Esophagus squamous epithelium (tissue), 5 donors: ENCODE measurements around the gene CCDC97. TPM values are rescaled to one million over a fixed set of nuclear protein-coding genes. Genes with fewer than 3 reads are reported as not detected.

Source experiments
- DNase-seq: peaks from one replicate; lab custom pipeline; 2025; lab: John Stamatoyannopoulos, UW
- H3K27ac ChIP-seq, 4 donors: fragments of 200-600 bp; sonication (generic); one replicate each; pipeline ENCODE4 v1.5.1; 2016 to 2019; ENCODE audit warnings: mild to moderate bottlenecking in 1 of 4
- H3K27me3 ChIP-seq, 4 donors: fragments of 200-600 bp; sonication (generic); 1 replicate in 3 of 4; 2 replicates in 1 of 4; pipeline versions ENCODE4 v1.5.1 to v1.6.0; 2017 to 2021; ENCODE audit warnings: antibody characterized with exemption in 1 of 4
- H3K36me3 ChIP-seq, 3 donors: fragments of 200-600 bp; sonication (generic); one replicate each; pipeline ENCODE4 v1.5.1; 2016 to 2019
- H3K4me1 ChIP-seq, 3 donors: fragments of 200-600 bp; sonication (generic); one replicate each; pipeline ENCODE4 v1.5.1; 2017 to 2019
- H3K4me3 ChIP-seq, 4 donors: fragments of 200-600 bp; sonication (generic); 1 replicate in 3 of 4; 2 replicates in 1 of 4; pipeline ENCODE4 v1.5.1; 2016 to 2019; ENCODE audit warnings: mild to moderate bottlenecking in 2 of 4, moderate library complexity in 1 of 4
- H3K9me3 ChIP-seq, 3 donors: fragments of 200-600 bp; sonication (generic); one replicate each; pipeline ENCODE4 v1.5.1; 2016 to 2019
- CTCF ChIP-seq, 6 experiments: fragments of 450-650 bp in 4 of 6; fragments of 200-600 bp in 2 of 6; sonication (generic) in 2 of 6; IDR thresholded peaks; one replicate each; pipeline ENCODE4 v1.5.1; 2016 to 2019; ENCODE audit warnings: antibody characterized with exemption in 6 of 6, mild to moderate bottlenecking in 4 of 6, moderate library complexity in 4 of 6
- POLR2A ChIP-seq, 4 donors: fragments of 450-650 bp; IDR thresholded peaks; one replicate each; pipeline ENCODE4 v1.6.1; 2017; ENCODE audit warnings: antibody characterized with exemption in 4 of 4, mild to moderate bottlenecking in 4 of 4, moderate library complexity in 3 of 4
- WGBS, 2 donors: methylation state at CpG; one replicate each; pipeline ENCODE4 v1.1.5; 2018; 5-methylcytosine and 5-hydroxymethylcytosine counted together
- intact Hi-C: fragments of 100-400 bp; cut with DNase I; formaldehyde crosslinking; loops from one replicate; pipeline ENCODE4 v1.15.0; 2022
- total RNA-seq, 4 donors: library from RNA; depleted of rRNA; stranded (reverse); fragments of >200 nt; gene quantifications; one replicate each; pipeline ENCODE4 v1.1.0, GENCODE V29; 2016
- donor health status: DM: yes; HTN: yes; CAD: no.

The CCDC97 gene
- total RNA-seq, 4 donors from 2014 or later: 9.4 to 19.5 (median 14.7) TPM

GRCh38 chr19:41363753-41364523 lies 54.0 kb downstream of the CCDC97 start, which contains the start of gene B9D2:
B9D2 (minus strand) TSS chr19:41364149; CDS start chr19:41363519, 630 bp downstream.
- Histone ChIP-seq H3K27me3 (no peaks in the 10 kb centered on the region), H3K27ac (peak within 1 kb of the TSS; percentile 87 to 98 (median 95)), H3K4me1 (peaks cover 3 to 45% (median 22%) of the 10 kb centered on the region in 3 donors), H3K9me3 (no peaks in the 10 kb centered on the region), H3K4me3 (peak within 1 kb of the TSS; percentile 53 to 84 (median 68)), H3K36me3 (no peaks in the 10 kb centered on the region)
- peak; percentile 93 for DNase-seq
- peak in 3 of 6 experiments; percentile 5 to 11 (median 5) for TF ChIP-seq CTCF (IDR thresholded peaks at IDR 0.05)
- peak in 3 of 4 donors; percentile 21 to 64 (median 43) for TF ChIP-seq POLR2A (IDR thresholded peaks at IDR 0.05)
- intact Hi-C loops: no loop called here
- 0 to 1% methylated on average over 37 to 42 of the region's 56 CpGs for WGBS, 2 donors

GRCh38 chr19:41364524-41365391 lies 54.8 kb downstream of the CCDC97 start:
- H3K4me3 ChIP-seq: peak overlapping the region; percentile 53 to 84 (median 68)
- peak overlapping the region; percentile 87 to 98 (median 95) for H3K27ac ChIP-seq
- H3K27me3 ChIP-seq: no peaks in the 10 kb centered on the region
- intact Hi-C loops: no loop called here
- WGBS, 2 donors: 71 to 76% methylated on average over 14 of the region's 14 CpGs
- DNase-seq: no peak
- peaks cover 3 to 45% (median 22%) of the 10 kb centered on the region in 3 donors for H3K4me1 ChIP-seq
- H3K9me3 ChIP-seq: no peaks in the 10 kb centered on the region
- TF ChIP-seq POLR2A (IDR thresholded peaks at IDR 0.05) (no peak), CTCF (IDR thresholded peaks at IDR 0.05) (no peak)
- H3K36me3 ChIP-seq: no peaks in the 10 kb centered on the region

GRCh38 chr19:41366089-41366488 lies 56.1 kb downstream of the CCDC97 start:
- Histone ChIP-seq H3K27me3 (no peaks in the 10 kb centered on the region), H3K9me3 (no peaks in the 10 kb centered on the region), H3K36me3 (no peaks in the 10 kb centered on the region), H3K4me3 (no peak overlapping the region), H3K4me1 (peaks cover 3 to 51% (median 22%) of the 10 kb centered on the region in 3 donors), H3K27ac (no peak overlapping the region)
- DNase-seq: no peak
- intact Hi-C loops: no loop called here
- 88 to 92% methylated on average over 1 of the region's 1 CpG for WGBS, 2 donors
- TF ChIP-seq POLR2A (IDR thresholded peaks at IDR 0.05) (no peak), CTCF (IDR thresholded peaks at IDR 0.05) (peak in 1 of 6 experiments; percentile 27)

- no peak overlapping the region for H3K4me3 ChIP-seq
- intact Hi-C loops: no loop called here
- H3K4me1 ChIP-seq: peaks cover 3 to 42% (median 20%) of the 10 kb centered on the region in 3 donors
- no peak for DNase-seq
- H3K36me3 ChIP-seq: no peaks in the 10 kb centered on the region
- no peak for TF ChIP-seq CTCF (IDR thresholded peaks at IDR 0.05)
- no peak for TF ChIP-seq POLR2A (IDR thresholded peaks at IDR 0.05)
- no peaks in the 10 kb centered on the region for H3K27me3 ChIP-seq
- H3K9me3 ChIP-seq: no peaks in the 10 kb centered on the region
- peak overlapping the region; percentile 2 to 65 (median 48) for H3K27ac ChIP-seq
- WGBS, 2 donors: 36 to 52% methylated on average over 6 of the region's 6 CpGs
These were observed 57.9 kb downstream of the CCDC97 start for GRCh38 chr19:41367848-41368301.
